AG04449 (cell line): ENCODE measurements around the gene UBE2L5.

Experiments
- CTCF ChIA-PET: fragments of 350-600 bp; formaldehyde crosslinking; extraction: SDS; loops from one replicate; lab custom pipeline; 2021; ENCODE audit warnings: antibody characterized with exemption; lab: Yijun Ruan, JAX
- POLR2A ChIA-PET: fragments of 400-600, 350-600 bp; formaldehyde crosslinking; extraction: SDS; loops from one replicate; lab custom pipeline; 2020; ENCODE audit warnings: antibody characterized with exemption, inconsistent platforms; lab: Yijun Ruan, JAX
- DNase-seq: peaks from one replicate; pipeline ENCODE4 v3.0.0-alpha.2; 2010; ENCODE audit warnings: low read depth, low spot score
- H3K4me3 ChIP-seq: 2 replicates; pipeline ENCODE4 v1.5.1; 2011; ENCODE audit warnings: low read depth, mild to moderate bottlenecking, control low read depth, low read length
- CTCF ChIP-seq: IDR thresholded peaks from one replicate; pipeline ENCODE4 v1.5.1; 2011; ENCODE audit warnings: mild to moderate bottlenecking, moderate library complexity, low read length, control low read depth, inconsistent platforms; ENCODE audit not compliant: insufficient read depth; ENCODE audit errors: missing control alignments

UBE2L5 gene

GRCh38 chr13:30400376-30400775, 21.9 kb upstream of the UBE2L5 start:
- POLR2A ChIA-PET, result no interaction called here

GRCh38 chr13:30401347-30401746, 20.9 kb upstream of the UBE2L5 start:
- H3K4me3 ChIP-seq, result no peak overlapping the region
- no peak for TF ChIP-seq CTCF
- no peak for DNase-seq
- CTCF ChIA-PET, result no interaction called here
- POLR2A ChIA-PET, result no interaction called here

More at GRCh38 chr13:30400376-30400775, 21.9 kb upstream of the UBE2L5 start:
- CTCF ChIA-PET, result no interaction called here
- no peak for DNase-seq
- no peak overlapping the region for H3K4me3 ChIP-seq
- TF ChIP-seq CTCF, result no peak

GRCh38 chr13:30403456-30403855, 18.8 kb upstream of the UBE2L5 start:
- no peak overlapping the region for H3K4me3 ChIP-seq
- POLR2A ChIA-PET, result no interaction called here
- no peak for TF ChIP-seq CTCF
- CTCF ChIA-PET, result no interaction called here
- DNase-seq, result no peak

- TF ChIP-seq CTCF, result no peak
- ChIA-PET CTCF (interaction anchor here (0.7 to 1.7 kb wide), 2 partner anchors 11 to 205 kb away, joined by 3 read pairs; no protein-coding TSS in a partner anchor), POLR2A (no interaction called here)
- DNase-seq, result no peak
- no peak overlapping the region for H3K4me3 ChIP-seq
Observed at GRCh38 chr13:30404207-30404606, 18.1 kb upstream of the UBE2L5 start.

GRCh38 chr13:30406779-30407416, 15.4 kb upstream of the UBE2L5 start:
- POLR2A ChIA-PET, result interaction anchor here (0.6 to 1.0 kb wide), 2 partner anchors 49 to 414 kb away, joined by 3 read pairs; no protein-coding TSS in a partner anchor

More at GRCh38 chr13:30406779-30407416, 15.4 kb upstream of the UBE2L5 start:
- DNase-seq, result no peak
- H3K4me3 ChIP-seq, result no peak overlapping the region
- TF ChIP-seq CTCF, result no peak
- CTCF ChIA-PET, result interaction anchor here (0.7 to 3.4 kb wide), 9 partner anchors 10 to 151 kb away, joined by 3 to 27 read pairs (median 3); no protein-coding TSS in a partner anchor
